ENCODE measurements around the gene FHAD1.

DNA sequence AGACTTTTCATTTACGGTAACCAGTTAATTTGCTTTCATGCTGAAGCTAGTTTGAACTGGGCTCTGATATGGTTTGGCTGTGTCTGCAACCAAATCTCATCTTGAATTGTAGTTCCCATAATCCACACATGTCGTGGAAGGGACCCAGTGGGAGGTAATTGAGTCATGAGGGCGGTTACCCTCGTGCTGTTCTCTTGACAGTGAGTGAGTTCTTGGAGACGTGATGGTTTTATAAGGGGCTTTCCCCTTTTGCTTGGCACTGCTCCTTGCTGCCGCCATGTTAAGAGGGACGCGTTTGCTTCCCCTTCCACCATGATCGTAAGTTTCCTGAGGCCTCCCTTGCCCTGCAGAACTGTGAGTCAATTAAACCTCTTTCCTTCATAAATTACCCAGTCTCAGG is 10.3 kb upstream of the FHAD1 start:
- TF ChIP-seq SIN3A (IDR thresholded peaks at IDR 0.05; ENCODE audit: borderline replicate concordance, insufficient read depth, low read length) (no peak), POLR2AphosphoS5 (IDR thresholded peaks at IDR 0.05; ENCODE audit: low read depth, low read length) (no peak)
